GM19193 (cell line): ENCODE results near the gene BTNL3.

Source experiments
- POLR2A ChIP-seq: IDR thresholded peaks from 4 replicates; pipeline ENCODE4 v1.6.1; 2011; ENCODE audit not compliant: insufficient read depth, insufficient read length; ENCODE audit errors: extremely low read depth

Gene BTNL3

GRCh38 chr5:181042036-181042713 lies 53.5 kb downstream of the BTNL3 start:
- TF ChIP-seq POLR2A: no peak

- TF ChIP-seq POLR2A: no peak
Measured at GRCh38 chr5:181042722-181043121, 54.1 kb downstream of the BTNL3 start.

GRCh38 chr5:181043285-181044092 lies 54.8 kb downstream of the BTNL3 start:
- no peak for TF ChIP-seq POLR2A

- no peak for TF ChIP-seq POLR2A
Measured at GRCh38 chr5:181044093-181044599, 55.5 kb downstream of the BTNL3 start.

- TF ChIP-seq POLR2A: no peak
Measured at GRCh38 chr5:181044662-181045305, 56.1 kb downstream of the BTNL3 start.

GRCh38 chr5:181045316-181045715 lies 56.7 kb downstream of the BTNL3 start:
- TF ChIP-seq POLR2A: no peak

- TF ChIP-seq POLR2A: no peak
Measured at GRCh38 chr5:181047288-181047687, 58.6 kb downstream of the BTNL3 start.

- no peak for TF ChIP-seq POLR2A
Measured at GRCh38 chr5:181047921-181048320, 59.3 kb downstream of the BTNL3 start.

- no peak for TF ChIP-seq POLR2A
Measured at GRCh38 chr5:181050016-181050415, 61.4 kb downstream of the BTNL3 start.

GRCh38 chr5:181051841-181052671 lies 63.4 kb downstream of the BTNL3 start:
- no peak for TF ChIP-seq POLR2A

- no peak for TF ChIP-seq POLR2A
Measured at GRCh38 chr5:181052672-181053487, 64.2 kb downstream of the BTNL3 start.

GRCh38 chr5:181053488-181054121 lies 65.0 kb downstream of the BTNL3 start:
- no peak for TF ChIP-seq POLR2A

GRCh38 chr5:181054138-181054537 lies 65.5 kb downstream of the BTNL3 start:
- no peak for TF ChIP-seq POLR2A
